Inflammatory macrophage (primary cell): ENCODE results near the gene MDM2.
"Not testable (repeated sequence)": the region's sequence is repeated elsewhere in the genome, so short reads cannot be mapped to it uniquely, and the experiment has no call there.

Source experiments
- DNase-seq, 2 donors: peaks; one replicate each; pipeline ENCODE4 v3.0.0-alpha.2; 2020 to 2022

Gene MDM2

GRCh38 chr12:68827895-68828671 is 20.1 kb downstream of the MDM2 start:
- DNase-seq: no peak

DNA sequence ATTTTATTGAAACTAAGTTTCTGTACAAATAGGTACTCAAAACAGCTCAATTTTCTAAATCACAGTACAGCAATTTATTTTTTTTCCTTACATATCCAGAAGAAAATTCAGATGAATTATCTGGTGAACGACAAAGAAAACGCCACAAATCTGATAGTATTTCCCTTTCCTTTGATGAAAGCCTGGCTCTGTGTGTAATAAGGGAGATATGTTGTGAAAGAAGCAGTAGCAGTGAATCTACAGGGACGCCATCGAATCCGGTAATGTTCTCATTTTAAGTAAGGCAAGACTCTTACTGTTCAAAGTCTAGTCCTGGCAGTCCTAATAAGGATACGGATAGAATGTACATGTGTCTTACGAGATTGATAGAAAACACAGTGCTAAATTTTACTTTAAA is 20.7 kb downstream of the MDM2 start:
- no peak for DNase-seq

GRCh38 chr12:68831272-68831671 is 23.3 kb downstream of the MDM2 start:
- DNase-seq: no peak

- DNase-seq: no peak
Measured at GRCh38 chr12:68831751-68832503, 23.9 kb downstream of the MDM2 start.

- no peak for DNase-seq
Measured at GRCh38 chr12:68832504-68832867, 24.5 kb downstream of the MDM2 start.

- DNase-seq: no peak
Measured at GRCh38 chr12:68833508-68833907, 25.5 kb downstream of the MDM2 start.

GRCh38 chr12:68835333-68835908 is 27.4 kb downstream of the MDM2 start:
- DNase-seq: no peak

- no peak for DNase-seq
Measured at GRCh38 chr12:68837215-68837614, 29.2 kb downstream of the MDM2 start.

DNA sequence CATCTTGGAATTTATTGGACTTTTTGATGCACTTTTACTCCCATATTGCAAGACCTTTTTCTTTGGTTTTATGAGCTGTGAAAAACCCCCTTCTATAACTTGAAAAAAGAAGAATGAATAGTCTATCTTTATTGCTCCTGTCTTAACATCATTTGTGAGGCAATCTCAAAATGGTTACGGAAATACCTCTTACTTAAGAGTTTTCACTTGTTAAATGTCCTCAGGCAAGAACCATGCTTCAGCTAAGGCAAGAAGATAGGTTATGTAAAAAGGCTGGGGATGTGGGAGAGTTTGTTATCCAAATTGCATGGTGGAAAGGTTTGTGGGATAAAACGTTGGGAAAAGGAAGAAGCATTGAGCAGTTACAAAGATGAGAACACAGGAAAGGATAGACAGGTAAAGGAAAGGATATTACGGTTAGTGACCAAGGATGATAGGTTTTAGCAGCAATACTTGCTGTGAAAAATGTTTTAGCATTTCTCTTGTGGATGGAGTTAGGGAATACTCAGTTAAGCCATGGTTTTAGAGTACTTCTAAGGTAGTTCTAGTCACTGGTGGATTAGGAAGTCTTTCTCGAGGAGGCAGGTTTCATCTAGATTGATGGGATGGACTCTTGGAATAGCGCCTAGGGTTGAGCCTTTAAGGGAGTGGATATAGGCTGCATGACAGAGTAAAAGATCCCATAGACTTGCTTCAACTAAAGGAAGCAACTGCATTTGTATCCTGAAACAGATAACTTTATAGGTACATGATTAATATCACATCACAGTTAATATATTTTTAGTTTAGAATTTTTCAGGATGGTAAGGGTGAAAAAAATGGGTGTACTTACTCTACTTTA is 30.3 kb downstream of the MDM2 start:
- no peak for DNase-seq

DNA sequence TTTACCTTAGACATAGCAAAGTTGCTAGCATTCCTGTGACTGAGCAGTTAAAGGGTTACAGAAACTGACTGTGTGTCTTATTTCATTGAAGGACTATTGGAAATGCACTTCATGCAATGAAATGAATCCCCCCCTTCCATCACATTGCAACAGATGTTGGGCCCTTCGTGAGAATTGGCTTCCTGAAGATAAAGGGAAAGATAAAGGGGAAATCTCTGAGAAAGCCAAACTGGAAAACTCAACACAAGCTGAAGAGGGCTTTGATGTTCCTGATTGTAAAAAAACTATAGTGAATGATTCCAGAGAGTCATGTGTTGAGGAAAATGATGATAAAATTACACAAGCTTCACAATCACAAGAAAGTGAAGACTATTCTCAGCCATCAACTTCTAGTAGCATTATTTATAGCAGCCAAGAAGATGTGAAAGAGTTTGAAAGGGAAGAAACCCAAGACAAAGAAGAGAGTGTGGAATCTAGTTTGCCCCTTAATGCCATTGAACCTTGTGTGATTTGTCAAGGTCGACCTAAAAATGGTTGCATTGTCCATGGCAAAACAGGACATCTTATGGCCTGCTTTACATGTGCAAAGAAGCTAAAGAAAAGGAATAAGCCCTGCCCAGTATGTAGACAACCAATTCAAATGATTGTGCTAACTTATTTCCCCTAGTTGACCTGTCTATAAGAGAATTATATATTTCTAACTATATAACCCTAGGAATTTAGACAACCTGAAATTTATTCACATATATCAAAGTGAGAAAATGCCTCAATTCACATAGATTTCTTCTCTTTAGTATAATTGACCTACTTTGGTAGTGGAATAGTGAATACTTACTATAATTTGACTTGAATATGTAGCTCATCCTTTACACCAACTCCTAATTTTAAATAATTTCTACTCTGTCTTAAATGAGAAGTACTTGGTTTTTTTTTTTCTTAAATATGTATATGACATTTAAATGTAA is 31.5 kb downstream of the MDM2 start:
- no peak for DNase-seq

DNA sequence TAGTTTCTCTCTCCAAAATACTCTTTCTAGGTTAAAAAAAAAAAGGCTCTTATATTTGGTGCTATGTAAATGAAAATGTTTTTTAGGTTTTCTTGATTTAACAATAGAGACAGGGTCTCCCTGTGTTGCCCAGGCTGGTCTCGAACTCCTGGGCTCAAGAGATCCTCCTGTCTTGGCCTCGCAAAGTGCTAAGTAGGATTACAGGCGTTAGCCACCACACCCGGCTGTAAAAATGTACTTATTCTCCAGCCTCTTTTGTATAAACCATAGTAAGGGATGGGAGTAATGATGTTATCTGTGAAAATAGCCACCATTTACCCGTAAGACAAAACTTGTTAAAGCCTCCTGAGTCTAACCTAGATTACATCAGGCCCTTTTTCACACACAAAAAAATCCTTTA is 33.2 kb downstream of the MDM2 start:
- not testable (repeated sequence) for DNase-seq

DNA sequence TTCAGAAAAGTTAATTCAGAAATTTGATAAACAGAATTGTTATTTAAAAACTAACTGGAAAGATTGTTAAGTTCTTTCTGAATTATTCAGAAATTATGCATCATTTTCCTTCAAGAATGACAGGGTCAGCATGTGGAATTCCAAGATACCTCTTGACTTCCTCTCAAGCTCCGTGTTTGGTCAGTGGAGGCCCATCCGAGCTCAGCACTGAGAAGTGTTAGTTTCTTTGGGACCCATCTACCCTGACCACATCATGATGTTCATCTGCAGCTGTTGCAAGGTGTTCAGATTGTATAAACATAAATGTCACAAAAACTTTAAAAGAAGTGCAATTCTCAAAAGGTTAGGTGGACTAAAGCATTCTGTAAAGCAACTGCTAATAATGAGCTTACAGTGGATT is 33.7 kb downstream of the MDM2 start:
- no peak for DNase-seq

DNA sequence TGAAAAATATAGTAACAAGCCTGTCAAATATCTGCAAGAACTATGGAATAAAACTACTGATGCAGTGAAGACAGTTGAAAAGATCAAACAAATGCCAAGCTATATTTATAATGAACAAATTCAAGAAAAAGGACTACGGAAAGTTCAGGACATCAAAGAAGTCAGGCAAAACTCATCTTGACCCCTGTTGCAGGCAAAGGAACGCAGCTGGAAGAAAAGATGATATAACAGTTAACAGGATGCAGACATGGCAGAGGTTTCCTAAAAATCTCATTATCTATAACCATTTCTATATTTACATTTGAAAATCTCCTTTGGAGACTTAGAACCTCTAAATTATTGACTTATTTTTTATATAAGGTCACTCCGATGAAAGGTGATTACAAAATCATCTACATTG is 34.1 kb downstream of the MDM2 start:
- no peak for DNase-seq

DNA sequence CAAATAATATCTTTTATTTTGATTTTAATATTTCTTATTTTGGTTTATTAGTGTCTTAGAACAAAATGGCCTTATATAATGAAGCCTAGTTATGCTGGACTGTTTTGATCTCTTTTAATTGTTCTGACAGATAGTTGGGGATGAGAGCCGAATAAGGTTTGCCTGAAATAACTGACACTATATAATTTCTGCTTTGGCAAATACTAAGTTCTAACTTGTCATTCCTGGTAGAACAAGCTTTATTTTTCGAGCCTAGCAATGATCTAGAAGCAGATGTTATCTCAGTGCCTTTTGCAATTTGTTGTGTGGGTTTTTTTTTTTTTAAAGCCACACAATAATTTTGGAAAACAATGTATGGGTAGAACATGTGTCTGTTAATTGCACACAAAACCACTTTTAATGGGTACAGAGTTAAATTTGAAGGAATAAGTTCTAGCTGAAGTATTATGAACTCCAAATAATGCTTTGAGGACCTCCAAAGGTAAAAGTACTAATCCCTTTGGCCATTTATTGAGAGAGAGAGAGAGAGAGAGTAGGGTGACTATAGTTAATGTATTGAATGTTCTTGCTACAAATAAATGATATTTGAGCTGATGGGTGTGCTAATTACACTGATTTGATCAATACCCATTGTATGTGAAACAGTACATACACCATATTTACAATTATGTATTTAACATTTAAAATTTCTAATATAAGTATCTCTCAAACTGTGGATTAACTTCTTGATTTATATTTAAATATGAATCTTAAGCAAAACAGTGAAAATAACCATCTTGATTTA is 35.0 kb downstream of the MDM2 start:
- no peak for DNase-seq

- DNase-seq: no peak
Measured at GRCh38 chr12:68844318-68844745, 36.4 kb downstream of the MDM2 start.

DNA sequence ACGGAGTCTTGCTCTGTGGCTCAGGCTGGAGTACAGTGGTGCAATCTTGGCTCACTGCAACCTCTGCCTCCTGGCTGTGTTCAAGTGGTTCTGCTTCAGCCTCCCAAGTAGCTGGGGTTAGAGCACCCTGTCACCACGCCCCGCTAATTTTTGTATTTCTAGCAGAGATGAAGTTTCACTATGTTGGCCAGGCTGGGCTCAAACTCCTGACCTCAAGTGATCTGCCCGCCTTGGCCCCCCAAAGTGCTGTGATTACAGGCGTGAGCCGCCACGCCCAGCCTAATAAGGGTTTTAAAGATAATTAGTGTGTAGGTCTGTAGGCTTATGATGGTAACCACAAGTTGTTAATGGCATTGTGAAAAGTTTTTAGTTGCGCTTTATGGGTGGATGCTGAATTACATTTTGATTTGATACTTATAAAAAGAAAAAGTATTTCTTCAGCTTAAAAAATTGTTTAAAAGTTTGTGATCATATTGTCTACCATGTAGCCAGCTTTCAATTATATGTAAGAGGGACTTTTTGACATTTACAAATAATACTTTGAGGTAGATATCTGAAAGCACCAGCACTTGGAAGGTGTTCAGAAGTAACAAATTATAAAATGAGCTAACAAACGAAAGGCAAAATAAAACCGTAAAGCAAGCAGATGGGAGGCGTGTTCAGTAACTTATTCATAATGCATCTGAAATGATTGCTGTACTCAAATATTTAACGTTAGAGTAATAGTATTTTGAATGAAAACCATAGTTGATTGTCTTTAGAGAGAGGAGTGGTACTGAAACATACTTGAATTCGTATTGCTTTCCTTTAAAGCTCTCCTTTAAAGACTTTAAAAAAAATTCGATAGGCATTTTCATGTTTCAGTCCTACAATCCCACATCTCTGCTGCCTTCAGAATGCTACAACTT is 37.1 kb downstream of the MDM2 start:
- no peak for DNase-seq

GRCh38 chr12:68846811-68847210 is 38.8 kb downstream of the MDM2 start:
- DNase-seq: no peak

DNA sequence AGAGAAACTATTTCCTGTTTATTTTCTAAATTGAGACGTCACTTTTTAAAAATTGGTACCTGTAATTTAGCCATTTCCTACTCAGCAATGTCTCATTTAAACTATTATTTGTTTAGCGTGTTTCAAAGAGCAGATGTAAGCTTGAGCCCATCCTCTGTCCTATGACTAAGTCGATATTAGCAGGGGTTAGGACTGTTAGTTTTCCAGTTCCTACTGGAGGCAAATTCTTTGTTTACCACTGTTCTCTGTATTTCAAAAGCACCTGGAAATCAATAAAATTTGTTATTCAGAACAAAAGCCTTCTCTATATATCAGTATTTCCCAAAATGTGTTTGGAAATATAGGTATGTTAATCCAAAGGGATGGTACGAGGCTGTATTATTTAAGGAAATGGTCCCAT is 42.4 kb downstream of the MDM2 start:
- DNase-seq: no peak

DNA sequence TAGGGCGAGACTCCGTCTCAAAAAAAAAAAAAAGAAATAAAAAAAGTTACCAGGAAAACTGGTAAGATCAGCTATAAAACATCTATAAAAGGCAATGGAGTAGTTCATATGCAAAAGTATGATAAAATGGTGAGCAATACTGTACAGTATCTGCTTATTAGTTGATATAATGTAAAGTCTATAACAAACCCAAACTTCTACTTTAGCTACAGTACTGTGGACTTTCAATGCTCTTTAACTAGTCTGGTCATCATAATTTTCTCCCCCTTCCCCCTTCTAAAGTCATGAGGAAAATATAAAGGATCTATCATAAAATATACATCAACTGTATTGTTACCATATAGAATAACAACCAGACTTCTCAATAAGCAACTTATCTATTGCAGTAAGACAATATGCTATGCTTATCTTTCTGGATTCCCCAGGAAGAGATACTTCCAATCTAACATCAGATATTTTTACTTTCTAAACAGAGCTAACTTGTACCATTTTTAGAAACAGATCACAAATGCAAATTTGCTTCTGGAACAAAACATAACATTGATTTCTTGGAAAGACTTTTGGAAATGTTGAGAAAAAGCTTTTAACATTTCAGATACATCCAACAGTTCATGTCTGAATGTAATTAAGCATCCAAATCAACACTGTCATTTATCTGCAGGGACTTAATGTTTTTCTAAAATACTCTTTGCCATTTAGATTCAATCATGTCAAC is 43.8 kb downstream of the MDM2 start:
- DNase-seq: no peak
